ENCODE data around the gene AKR1A1.
A peak's percentile ranks its signal among the peaks of the same experiment; 100 is the strongest.

AKR1A1 gene

DNA sequence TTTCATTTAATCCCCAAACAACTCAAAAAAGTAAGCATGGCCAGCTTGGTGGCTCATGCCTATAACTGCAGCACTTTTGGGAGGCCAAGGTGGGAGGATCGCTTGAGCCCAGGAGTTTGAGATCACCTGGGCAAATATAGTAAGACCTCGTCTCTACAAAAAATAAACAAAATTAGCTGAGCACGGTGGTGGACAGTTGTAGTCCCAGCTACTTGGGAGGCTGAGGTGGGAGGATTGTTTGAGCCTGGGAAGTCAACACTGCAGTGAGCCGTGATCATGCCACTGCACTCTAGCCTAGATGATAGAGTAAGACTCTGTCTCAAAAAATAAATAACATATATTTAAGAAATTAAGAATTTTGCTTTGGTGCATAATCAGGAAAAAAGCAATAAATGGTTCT is 6.1 kb upstream of the AKR1A1 start:
- no peaks in the 10 kb centered on the region for H3K4me1 ChIP-seq
- no peak overlapping the region for H3K27ac ChIP-seq
- TF ChIP-seq, protein P1, sequence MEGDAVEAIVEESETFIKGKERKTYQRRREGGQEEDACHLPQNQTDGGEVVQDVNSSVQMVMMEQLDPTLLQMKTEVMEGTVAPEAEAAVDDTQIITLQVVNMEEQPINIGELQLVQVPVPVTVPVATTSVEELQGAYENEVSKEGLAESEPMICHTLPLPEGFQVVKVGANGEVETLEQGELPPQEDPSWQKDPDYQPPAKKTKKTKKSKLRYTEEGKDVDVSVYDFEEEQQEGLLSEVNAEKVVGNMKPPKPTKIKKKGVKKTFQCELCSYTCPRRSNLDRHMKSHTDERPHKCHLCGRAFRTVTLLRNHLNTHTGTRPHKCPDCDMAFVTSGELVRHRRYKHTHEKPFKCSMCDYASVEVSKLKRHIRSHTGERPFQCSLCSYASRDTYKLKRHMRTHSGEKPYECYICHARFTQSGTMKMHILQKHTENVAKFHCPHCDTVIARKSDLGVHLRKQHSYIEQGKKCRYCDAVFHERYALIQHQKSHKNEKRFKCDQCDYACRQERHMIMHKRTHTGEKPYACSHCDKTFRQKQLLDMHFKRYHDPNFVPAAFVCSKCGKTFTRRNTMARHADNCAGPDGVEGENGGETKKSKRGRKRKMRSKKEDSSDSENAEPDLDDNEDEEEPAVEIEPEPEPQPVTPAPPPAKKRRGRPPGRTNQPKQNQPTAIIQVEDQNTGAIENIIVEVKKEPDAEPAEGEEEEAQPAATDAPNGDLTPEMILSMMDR (IDR thresholded peaks at IDR 0.05), result no peak
- H3K9me3 ChIP-seq, result no peaks in the 10 kb centered on the region
- no peak overlapping the region for H3K4me3 ChIP-seq
- DNase-seq, result no peak
- no peaks in the 10 kb centered on the region for H3K27me3 ChIP-seq
- intact Hi-C loops (cut with DNase I; ENCODE audit: low total_unique reads), result no loop called here
- H3K36me3 ChIP-seq, result no peaks in the 10 kb centered on the region

DNA sequence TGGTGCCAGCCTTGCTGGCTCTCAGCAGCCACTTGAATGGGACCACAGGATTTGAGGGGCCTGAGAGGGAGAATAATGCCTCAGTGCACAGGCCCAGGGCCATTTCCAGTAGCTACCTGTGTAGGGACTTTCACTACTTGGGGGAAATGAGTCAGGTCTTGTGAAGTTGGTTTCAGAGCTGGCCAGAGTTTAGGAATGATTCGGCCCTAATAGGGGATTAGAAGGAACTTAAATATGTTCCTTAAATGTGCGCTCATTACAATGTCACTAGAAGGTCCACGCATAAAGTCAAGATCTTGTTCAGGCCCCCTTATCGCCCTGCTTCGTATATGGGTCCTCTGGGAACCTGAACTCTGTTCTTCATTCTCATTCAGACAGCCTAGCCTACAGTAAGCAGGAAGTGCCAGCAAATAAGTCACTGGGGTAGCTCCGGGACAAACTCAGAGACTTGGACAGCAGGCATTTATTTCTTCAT is 5.6 kb upstream of the AKR1A1 start:
- Histone ChIP-seq H3K9me3 (no peaks in the 10 kb centered on the region), H3K36me3 (no peaks in the 10 kb centered on the region), H3K27me3 (no peaks in the 10 kb centered on the region), H3K27ac (no peak overlapping the region), H3K4me1 (peaks cover 0 to 3% (median 1%) of the 10 kb centered on the region in 4 donors), H3K4me3 (no peak overlapping the region)
- TF ChIP-seq, protein P1 (IDR thresholded peaks at IDR 0.05), result no peak
- intact Hi-C loops (cut with DNase I; ENCODE audit: low total_unique reads), result no loop called here
- no peak for DNase-seq

DNA sequence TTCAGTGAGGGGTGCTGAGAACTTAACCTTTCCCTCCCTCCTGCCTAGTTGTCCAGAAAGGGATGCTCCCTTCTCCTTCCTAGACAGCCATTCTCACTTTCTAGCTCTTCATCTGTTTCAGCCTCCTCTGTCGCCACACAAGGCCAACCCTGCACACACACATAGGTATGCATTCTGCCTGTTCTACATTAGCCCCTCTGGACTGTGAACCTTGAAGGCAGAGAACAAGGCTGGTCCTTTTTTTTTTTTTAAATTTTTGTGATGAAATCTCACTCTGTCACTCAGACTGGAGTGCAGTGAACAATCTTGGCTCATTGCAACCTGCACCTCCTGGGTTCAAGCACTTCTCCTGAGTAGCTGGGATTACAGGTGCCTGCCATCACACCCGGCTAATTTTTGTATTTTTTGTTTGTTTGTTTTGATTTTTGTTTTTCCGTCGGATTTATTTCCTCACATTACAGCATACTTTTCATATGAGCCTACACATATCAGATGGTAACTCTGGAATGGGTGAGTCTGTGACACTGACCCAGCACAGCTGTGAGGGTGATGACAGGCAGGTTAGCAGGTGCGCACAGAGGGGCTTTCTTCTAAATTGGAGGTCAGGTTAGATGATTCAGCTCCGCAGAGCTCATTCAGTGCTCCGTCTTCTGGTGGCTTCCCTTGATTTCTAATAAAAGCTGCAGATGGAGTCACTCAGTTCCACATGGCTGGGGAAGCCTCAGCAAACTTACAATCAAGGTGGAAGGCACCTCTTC is 4.9 kb upstream of the AKR1A1 start:
- Histone ChIP-seq H3K9me3 (no peaks in the 10 kb centered on the region), H3K4me1 (peaks cover 0 to 7% (median 3%) of the 10 kb centered on the region in 4 donors), H3K36me3 (no peaks in the 10 kb centered on the region), H3K4me3 (no peak overlapping the region), H3K27ac (no peak overlapping the region), H3K27me3 (no peaks in the 10 kb centered on the region)
- intact Hi-C loops (cut with DNase I; ENCODE audit: low total_unique reads), result no loop called here
- DNase-seq, result no peak
- TF ChIP-seq, protein P1 (IDR thresholded peaks at IDR 0.05), result no peak

DNA sequence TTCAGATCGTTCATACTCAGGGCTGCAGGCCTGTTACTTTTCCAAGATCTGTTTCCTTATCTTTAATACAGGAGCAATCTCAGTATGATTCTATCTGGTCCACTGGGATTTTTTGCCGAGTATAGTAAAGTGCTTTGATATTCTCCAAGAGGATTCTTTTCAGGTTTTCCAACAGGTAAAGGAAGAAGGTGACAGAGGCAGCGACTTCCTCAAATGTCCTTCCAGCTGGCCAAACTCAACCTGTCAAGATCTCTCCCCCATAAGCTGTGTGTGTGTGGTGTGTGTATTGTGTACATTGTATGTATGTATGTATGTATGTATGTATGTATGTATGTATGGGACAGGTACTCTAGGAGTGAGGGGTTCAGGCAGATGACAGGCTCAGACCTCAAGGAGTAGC is 1.1 kb downstream of the AKR1A1 start:
- Histone ChIP-seq H3K27ac (peak overlapping the region; percentile 79 to 80), H3K36me3 (peaks cover 0 to 22% (median 0%) of the 10 kb centered on the region in 3 donors), H3K4me1 (peaks cover 0 to 19% (median 13%) of the 10 kb centered on the region in 4 donors), H3K27me3 (no peaks in the 10 kb centered on the region), H3K9me3 (no peaks in the 10 kb centered on the region), H3K4me3 (peak overlapping the region; percentile 64 to 66)
- no peak for DNase-seq
- intact Hi-C loops (cut with DNase I; ENCODE audit: low total_unique reads), result no loop called here
- TF ChIP-seq, protein P1 (IDR thresholded peaks at IDR 0.05), result no peak

DNA sequence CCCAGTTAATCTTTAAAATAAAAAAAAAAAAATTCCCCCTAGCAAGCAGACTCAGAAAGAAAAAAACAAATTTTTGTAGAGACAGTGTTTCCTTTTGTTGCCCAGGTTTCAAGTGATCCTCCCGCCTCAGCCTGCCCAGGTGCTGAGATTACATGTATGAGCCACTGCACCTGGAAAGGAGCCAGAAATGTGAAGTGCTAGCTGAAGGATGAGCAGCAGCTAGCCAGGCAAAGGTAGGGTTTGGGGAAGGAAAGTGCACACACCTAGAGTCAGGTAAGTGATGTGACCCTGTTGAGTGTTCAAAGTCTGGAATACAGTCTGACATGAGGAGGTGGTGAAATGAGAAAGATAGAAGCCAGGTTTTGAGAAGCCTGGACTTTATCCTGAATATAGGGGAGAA is 1.7 kb downstream of the AKR1A1 start:
- Histone ChIP-seq H3K36me3 (peaks cover 0 to 22% (median 0%) of the 10 kb centered on the region in 3 donors), H3K4me1 (peaks cover 0 to 25% (median 13%) of the 10 kb centered on the region in 4 donors), H3K4me3 (peak overlapping the region in 1 of 2 donors; percentile 64), H3K27me3 (no peaks in the 10 kb centered on the region), H3K9me3 (no peaks in the 10 kb centered on the region), H3K27ac (no peak overlapping the region)
- no peak for DNase-seq
- intact Hi-C loops (cut with DNase I; ENCODE audit: low total_unique reads), result no loop called here
- TF ChIP-seq, protein P1 (IDR thresholded peaks at IDR 0.05), result no peak
